Astrocyte of the cerebellum (primary cell): ENCODE data around the gene ZBTB16.

ENCODE experiments used
- DNase-seq: peaks from one replicate; pipeline ENCODE4 v3.0.0-alpha.2; 2011; ENCODE audit warnings: low read depth
- H3K4me3 ChIP-seq: 2 replicates; pipeline ENCODE4 v1.5.1; 2011; ENCODE audit warnings: mild to moderate bottlenecking, low read depth, low read length, moderate library complexity
- in situ Hi-C: cut with HindIII; loops from 2 replicates; pipeline ENCODE4 v1.10.0; 2017; ENCODE audit warnings: low sequenced_read_pairs
- TF ChIP-seq, protein P1 (sequence below): IDR thresholded peaks from 2 replicates; pipeline ENCODE4 v1.5.1; 2012; ENCODE audit warnings: low read length, low read depth, moderate library complexity, mild to moderate bottlenecking; ENCODE audit errors: missing control alignments

Gene ZBTB16

DNA sequence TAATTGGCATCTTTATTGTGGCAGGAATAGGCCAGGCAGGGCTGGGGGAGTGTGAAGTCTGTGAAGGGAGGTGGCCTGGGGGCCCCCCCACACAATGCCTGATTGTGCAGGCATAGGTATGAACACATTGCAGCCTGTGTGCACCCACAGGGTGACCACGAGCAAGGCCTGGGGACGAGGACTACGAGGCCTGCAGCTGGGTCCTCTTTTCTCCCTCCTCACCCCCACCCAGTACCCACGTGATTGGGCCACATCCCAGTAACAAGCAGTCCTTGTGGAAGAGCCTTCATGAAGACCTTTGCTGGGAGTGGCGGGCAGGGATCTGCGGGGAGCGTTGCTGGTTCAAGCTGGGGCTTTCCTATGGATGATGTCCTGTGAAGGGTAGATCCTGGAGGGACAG lies 29.3 kb downstream of the ZBTB16 start:
- no peak for DNase-seq
- TF ChIP-seq, protein P1, sequence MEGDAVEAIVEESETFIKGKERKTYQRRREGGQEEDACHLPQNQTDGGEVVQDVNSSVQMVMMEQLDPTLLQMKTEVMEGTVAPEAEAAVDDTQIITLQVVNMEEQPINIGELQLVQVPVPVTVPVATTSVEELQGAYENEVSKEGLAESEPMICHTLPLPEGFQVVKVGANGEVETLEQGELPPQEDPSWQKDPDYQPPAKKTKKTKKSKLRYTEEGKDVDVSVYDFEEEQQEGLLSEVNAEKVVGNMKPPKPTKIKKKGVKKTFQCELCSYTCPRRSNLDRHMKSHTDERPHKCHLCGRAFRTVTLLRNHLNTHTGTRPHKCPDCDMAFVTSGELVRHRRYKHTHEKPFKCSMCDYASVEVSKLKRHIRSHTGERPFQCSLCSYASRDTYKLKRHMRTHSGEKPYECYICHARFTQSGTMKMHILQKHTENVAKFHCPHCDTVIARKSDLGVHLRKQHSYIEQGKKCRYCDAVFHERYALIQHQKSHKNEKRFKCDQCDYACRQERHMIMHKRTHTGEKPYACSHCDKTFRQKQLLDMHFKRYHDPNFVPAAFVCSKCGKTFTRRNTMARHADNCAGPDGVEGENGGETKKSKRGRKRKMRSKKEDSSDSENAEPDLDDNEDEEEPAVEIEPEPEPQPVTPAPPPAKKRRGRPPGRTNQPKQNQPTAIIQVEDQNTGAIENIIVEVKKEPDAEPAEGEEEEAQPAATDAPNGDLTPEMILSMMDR: no peak
- in situ Hi-C loops: no loop called here
- no peak overlapping the region for H3K4me3 ChIP-seq

DNA sequence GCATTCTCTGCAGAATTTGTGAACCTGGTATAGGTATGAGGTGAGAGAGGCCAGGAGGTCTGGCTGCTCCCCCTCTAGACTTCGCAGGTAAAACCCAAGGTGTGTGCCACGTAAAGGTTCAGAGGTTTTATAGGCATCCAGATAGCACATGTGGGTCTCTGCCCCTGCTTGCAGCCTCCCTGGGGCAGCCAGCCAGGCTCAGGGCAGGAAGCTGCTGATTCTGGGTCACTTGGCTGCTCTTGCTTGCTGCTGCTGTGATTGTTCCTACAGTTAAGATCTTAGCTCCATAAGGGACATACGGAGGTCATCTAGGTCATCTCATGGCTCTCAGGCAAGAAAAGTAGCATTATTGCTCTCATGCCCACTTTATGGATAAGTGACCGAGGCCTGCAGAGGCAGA lies 30.2 kb downstream of the ZBTB16 start:
- H3K4me3 ChIP-seq: no peak overlapping the region
- in situ Hi-C loops: no loop called here
- DNase-seq: no peak
- TF ChIP-seq, protein P1: no peak

DNA sequence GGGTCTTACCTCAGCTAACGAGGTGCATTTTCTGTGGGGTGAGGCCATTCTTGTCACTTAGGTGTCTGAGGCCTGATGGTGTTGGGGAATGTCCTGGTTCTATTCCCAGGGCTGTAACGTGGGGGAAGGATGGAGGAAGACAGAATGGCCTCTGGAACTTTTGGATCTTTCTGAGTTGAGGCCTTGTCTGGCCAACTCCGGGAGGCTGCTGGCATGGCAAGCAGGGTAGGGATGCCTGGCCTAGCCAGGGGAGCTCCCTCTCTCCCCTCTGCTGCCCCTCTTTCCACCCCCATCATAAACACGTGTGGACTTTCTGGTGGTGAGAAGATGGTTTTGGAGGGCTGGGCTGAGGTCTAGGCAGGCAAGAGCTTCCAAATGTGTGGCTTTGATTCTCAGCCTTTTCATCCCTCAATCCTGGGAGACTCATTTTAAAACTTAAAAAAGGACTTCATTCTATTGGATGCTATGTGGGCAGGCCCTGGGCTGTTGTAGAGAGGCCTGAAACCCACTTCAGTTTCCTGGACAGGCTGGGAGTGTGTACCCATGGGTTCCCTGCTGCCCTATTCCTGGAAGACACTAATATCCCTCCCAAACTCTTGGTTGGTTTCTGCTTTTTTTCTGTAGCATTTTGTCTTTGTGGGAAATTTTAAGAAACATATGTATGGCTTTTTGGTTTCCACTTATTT lies 30.9 kb downstream of the ZBTB16 start:
- H3K4me3 ChIP-seq: no peak overlapping the region
- TF ChIP-seq, protein P1: no peak
- no peak for DNase-seq
- in situ Hi-C loops: no loop called here

DNA sequence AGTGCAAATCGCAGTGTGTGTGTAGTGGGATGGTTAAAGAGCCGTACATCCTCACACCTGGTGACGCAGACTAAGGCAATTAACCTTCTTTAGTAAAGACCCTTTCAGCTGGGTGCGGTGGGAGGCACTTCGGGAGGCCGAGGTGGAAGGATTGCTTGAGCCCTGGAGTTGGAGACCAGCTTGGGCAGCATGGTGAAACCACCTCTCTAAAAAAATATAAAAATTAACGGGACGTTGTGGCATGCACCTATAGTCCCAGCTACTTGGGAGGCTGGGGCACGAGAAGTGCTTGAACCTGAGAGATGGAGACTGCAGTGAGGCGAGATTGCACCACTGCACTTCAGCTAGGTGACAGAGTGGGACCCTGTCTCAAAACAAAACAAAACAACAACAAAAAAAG lies 31.5 kb downstream of the ZBTB16 start:
- no peak for DNase-seq
- H3K4me3 ChIP-seq: no peak overlapping the region
- in situ Hi-C loops: no loop called here
- TF ChIP-seq, protein P1: no peak

DNA sequence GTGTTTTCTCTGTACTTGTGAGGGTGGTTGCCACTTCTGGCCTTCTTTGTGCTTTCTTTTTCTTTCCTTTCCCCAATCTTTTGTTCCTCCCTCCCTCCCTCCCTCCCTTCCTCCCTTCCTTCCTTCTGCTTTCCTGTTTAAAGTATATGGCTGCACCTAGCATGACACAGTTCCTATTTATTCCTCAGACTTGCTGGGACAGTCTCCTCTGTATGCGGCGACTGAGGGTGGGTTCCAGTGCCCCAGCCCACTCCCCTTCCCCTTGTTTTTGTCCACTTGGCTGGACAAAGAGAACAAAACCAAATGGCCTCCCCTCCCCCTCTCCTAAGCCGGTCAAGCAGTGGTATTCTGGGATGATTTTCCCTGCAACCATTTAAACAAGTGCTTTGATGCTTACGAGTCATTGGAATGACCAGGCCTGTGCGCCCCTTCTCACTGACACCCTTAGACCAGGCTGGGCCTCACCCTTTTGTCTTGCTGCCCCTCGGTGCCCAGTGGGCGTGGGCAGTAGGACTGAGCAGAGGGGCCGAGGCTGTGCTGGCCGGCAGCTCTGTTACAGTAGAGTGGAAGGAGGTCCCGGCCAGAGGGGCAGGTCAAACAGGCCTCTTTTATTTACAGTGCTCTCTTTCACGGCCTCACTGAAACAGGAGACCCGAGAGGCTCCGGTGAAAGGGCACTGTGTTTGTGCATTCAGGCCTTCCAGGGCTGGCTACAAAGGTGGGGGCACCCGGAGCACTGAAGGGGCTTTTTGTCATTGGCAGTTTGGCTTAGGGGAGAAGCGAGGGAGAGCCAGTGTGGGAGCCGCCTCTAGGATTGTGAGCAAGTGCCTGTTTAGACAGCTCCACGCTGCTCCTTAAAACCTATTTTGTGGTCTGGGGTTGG lies 32.2 kb downstream of the ZBTB16 start:
- TF ChIP-seq, protein P1: no peak
- no peak overlapping the region for H3K4me3 ChIP-seq
- in situ Hi-C loops: no loop called here
- DNase-seq: no peak

DNA sequence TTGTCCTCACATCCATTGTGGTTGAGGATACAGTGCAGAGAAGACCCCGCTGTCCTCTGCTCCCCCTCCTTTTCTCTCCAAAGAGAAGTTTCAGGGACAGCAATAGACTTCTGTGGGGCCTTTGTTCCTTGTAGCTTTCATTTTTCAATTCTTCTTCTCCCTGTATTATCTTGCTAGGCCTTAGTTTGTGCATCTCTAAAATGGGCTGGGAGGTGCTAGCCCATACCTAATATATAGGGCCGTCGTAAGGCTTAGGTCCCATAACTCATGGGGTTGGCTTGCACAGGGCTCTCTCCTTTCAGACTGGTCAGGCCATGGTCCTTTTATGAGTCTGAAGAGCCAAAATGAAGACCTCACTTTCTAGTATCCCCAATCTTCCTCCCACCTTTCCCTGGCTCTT lies 33.0 kb downstream of the ZBTB16 start:
- H3K4me3 ChIP-seq: no peak overlapping the region
- TF ChIP-seq, protein P1: no peak
- no peak for DNase-seq
- in situ Hi-C loops: no loop called here
